HG02678 (cell line): ENCODE measurements around the gene C6orf62.
"Not testable (repeated sequence)": the region's sequence is repeated elsewhere in the genome, so short reads cannot be mapped to it uniquely, and the experiment has no call there.

Source experiments
- ATAC-seq: cut with Tn5 transposase; IDR thresholded peaks from one replicate; pipeline ENCODE4 v1.9.1; 2021; ENCODE audit warnings: mild to moderate bottlenecking, moderate library complexity; ENCODE audit not compliant: unreplicated experiment

Gene C6orf62

GRCh38 chr6:24743265-24743943 is 24.4 kb upstream of the C6orf62 start:
- ATAC-seq, result peak; percentile 85

- no peak for ATAC-seq
Observed at GRCh38 chr6:24742216-24742738, 23.3 kb upstream of the C6orf62 start.

- no peak for ATAC-seq
Observed at GRCh38 chr6:24740861-24741260, 21.9 kb upstream of the C6orf62 start.

- ATAC-seq, result no peak
Observed at GRCh38 chr6:24738741-24739140, 19.8 kb upstream of the C6orf62 start.

- ATAC-seq, result not testable (repeated sequence)
Observed at GRCh38 chr6:24734710-24735109, 15.8 kb upstream of the C6orf62 start.

GRCh38 chr6:24734166-24734565 is 15.2 kb upstream of the C6orf62 start:
- no peak for ATAC-seq

- ATAC-seq, result not testable (repeated sequence)
Observed at GRCh38 chr6:24731456-24732134, 12.6 kb upstream of the C6orf62 start.

GRCh38 chr6:24730653-24731052 is 11.7 kb upstream of the C6orf62 start:
- ATAC-seq, result not testable (repeated sequence)

GRCh38 chr6:24723270-24723669 is 4.3 kb upstream of the C6orf62 start:
- ATAC-seq, result no peak

- ATAC-seq, result peak; percentile 51
Observed at GRCh38 chr6:24721461-24722215, 2.7 kb upstream of the C6orf62 start.

- ATAC-seq, result peak; percentile 86
Observed at GRCh38 chr6:24720604-24721460, 1.9 kb upstream of the C6orf62 start.

GRCh38 chr6:24720131-24720603 is 1.2 kb upstream of the C6orf62 start:
- no peak for ATAC-seq

GRCh38 chr6:24718449-24719124 is 367 bp downstream of the C6orf62 start:
- ATAC-seq, result no peak

GRCh38 chr6:24716602-24717148 is 2.3 kb downstream of the C6orf62 start:
- not testable (repeated sequence) for ATAC-seq

- no peak for ATAC-seq
Observed at GRCh38 chr6:24710519-24711303, 8.2 kb downstream of the C6orf62 start.

- no peak for ATAC-seq
Observed at GRCh38 chr6:24709014-24709711, 9.8 kb downstream of the C6orf62 start.

GRCh38 chr6:24708612-24709011 is 10.3 kb downstream of the C6orf62 start:
- no peak for ATAC-seq

GRCh38 chr6:24704468-24704867 is 14.5 kb downstream of the C6orf62 start:
- ATAC-seq, result no peak
